Liver (tissue), 3 donors: ENCODE data around the gene GBA3.

Source experiments
- CTCF ChIP-seq: fragments of 150-350 bp; IDR thresholded peaks from 2 replicates; pipeline ENCODE4 v1.5.1; 2017; ENCODE audit warnings: improper control_type of control experiment, low read depth, low read length; ENCODE audit not compliant: missing input control
- EGR1 ChIP-seq, 2 donors: IDR thresholded peaks; 2 replicates each; pipeline ENCODE4 v1.6.1; 2016 to 2018; ENCODE audit warnings: antibody characterized with exemption in 2 of 2, low read depth in 2 of 2
- FOXA1 ChIP-seq: IDR thresholded peaks from 2 replicates; pipeline ENCODE4 v1.6.1; 2016; ENCODE audit warnings: antibody characterized with exemption
- HNF4G ChIP-seq: IDR thresholded peaks from 2 replicates; pipeline ENCODE4 v1.6.1; 2016; ENCODE audit warnings: antibody characterized with exemption
- RAD21 ChIP-seq, 2 donors: IDR thresholded peaks; 2 replicates each; pipeline ENCODE4 v1.6.1; 2016; ENCODE audit warnings: antibody characterized with exemption in 2 of 2, mild to moderate bottlenecking in 2 of 2
- REST ChIP-seq: IDR thresholded peaks from 2 replicates; pipeline ENCODE4 v1.6.1; 2016; ENCODE audit warnings: antibody characterized with exemption, mild to moderate bottlenecking
- YY1 ChIP-seq: IDR thresholded peaks from 2 replicates; pipeline ENCODE4 v1.6.1; 2016; ENCODE audit warnings: antibody characterized with exemption, mild to moderate bottlenecking
- ZBTB33 ChIP-seq: IDR thresholded peaks from 2 replicates; pipeline ENCODE4 v1.6.1; 2016; ENCODE audit warnings: antibody characterized with exemption
- donor health status: healthy.
- donor health status: healthy.

- TF ChIP-seq RAD21 (IDR thresholded peaks at IDR 0.05) (no peak), CTCF (no peak), YY1 (no peak), ZBTB33 (no peak), HNF4G (no peak), EGR1 (IDR thresholded peaks at IDR 0.05; ENCODE audit: low read depth in 2 of 2) (no peak), REST (no peak), FOXA1 (no peak)
These were observed 85.9 kb downstream of the GBA3 start for GRCh38 chr4:22778547-22779163.
